Natural killer cell treated with Interleukin-12 subunit alpha and Interleukin-12 subunit beta and Interleukin-15 and Interleukin-18, amount 100 ng/mL, for 72 hours (primary cell): ENCODE results near the gene CCM2. TPM values are rescaled to one million over a fixed set of nuclear protein-coding genes. Genes with fewer than 3 reads are reported as not detected.
"Not testable (repeated sequence)": the region's sequence is repeated elsewhere in the genome, so short reads cannot be mapped to it uniquely, and the experiment has no call there.

Experiments used
- ATAC-seq, 2 donors: fragments of 150-1000 bp; cut with Tn5 transposase in 1 of 2; sonication (Bioruptor Pico), chemical (Tn5 transposase) in 1 of 2; 2 replicates each; pipeline ENCODE4 v1.10.0; 2021
- DNase-seq: peaks from one replicate; pipeline ENCODE4 v3.0.0; 2022; ENCODE audit warnings: low spot score
- H3K27ac Mint-ChIP-seq, 2 donors: 1 replicate in 1 of 2; 2 replicates in 1 of 2; pipeline ENCODE4 v1.8.0; 2022; ENCODE audit warnings: mixed read lengths in 2 of 2, mild to moderate bottlenecking in 1 of 2, moderate library complexity in 1 of 2
- H3K27me3 Mint-ChIP-seq, 2 donors: 1 replicate in 1 of 2; 2 replicates in 1 of 2; pipeline ENCODE4 v1.8.0; 2022; ENCODE audit warnings: mixed read lengths in 2 of 2
- H3K36me3 Mint-ChIP-seq: one replicate; pipeline ENCODE4 v1.8.0; 2022; ENCODE audit warnings: mixed read lengths
- H3K4me1 Mint-ChIP-seq, 2 donors: 1 replicate in 1 of 2; 2 replicates in 1 of 2; pipeline ENCODE4 v1.8.0; 2022; ENCODE audit warnings: low read depth in 2 of 2, mixed read lengths in 2 of 2, mild to moderate bottlenecking in 1 of 2
- H3K4me3 Mint-ChIP-seq: one replicate; pipeline ENCODE4 v1.8.0; 2022; ENCODE audit warnings: mixed read lengths
- H3K9me3 Mint-ChIP-seq: 2 replicates; pipeline ENCODE4 v1.8.0; 2022; ENCODE audit warnings: mixed read lengths
- total RNA-seq, 2 donors: library from RNA; stranded (reverse); gene quantifications; one replicate each; pipeline ENCODE4 v1.2.3, GENCODE V29; 2022

Gene CCM2
- total RNA-seq, 2 donors from 2014 or later: 59.2 to 68.4 TPM

DNA sequence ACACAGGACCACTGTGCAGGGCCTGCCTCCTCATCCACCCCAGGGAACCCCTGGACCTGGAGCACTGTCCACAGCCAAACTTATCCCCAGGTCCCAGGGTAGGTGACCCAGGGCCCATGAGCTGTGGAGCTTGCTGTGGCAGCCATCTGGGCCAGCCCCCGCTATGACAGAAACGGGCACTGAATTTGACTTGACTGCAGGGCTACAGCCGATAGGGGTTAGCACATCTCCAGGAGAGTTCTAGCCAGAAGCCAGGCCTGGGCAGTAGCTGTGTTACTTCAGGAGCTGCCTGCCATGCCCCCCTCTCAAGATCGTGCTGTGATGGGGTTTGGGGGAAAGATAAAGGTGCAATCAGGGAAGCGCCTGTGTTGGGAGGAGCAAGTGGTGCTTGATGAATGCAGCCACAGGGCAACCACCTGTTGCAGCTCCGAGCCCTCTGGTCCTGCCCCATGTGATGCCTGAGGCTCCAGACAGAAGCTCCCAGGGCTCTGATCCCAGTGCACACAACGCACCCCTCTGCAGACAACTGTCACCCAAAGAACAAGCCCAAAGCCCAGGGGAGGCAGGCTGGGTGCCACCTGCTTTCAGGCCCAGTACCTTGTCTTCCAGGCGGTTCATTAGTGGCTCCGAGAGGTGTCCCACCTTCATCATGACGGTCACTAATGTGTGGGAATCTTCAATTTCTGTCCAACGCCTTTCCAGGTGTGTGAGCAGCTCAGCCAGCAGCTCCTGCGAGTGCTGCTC is 105.0 kb downstream of the CCM2 start:
- Mint-ChIP-seq H3K4me3 (no peak overlapping the region), H3K36me3 (no peaks in the 10 kb centered on the region), H3K27ac (no peak overlapping the region), H3K27me3 (no peaks in the 10 kb centered on the region), H3K4me1 (peaks cover 13 to 24% of the 10 kb centered on the region in 2 donors), H3K9me3 (no peaks in the 10 kb centered on the region)
- no peak for ATAC-seq
- no peak for DNase-seq

DNA sequence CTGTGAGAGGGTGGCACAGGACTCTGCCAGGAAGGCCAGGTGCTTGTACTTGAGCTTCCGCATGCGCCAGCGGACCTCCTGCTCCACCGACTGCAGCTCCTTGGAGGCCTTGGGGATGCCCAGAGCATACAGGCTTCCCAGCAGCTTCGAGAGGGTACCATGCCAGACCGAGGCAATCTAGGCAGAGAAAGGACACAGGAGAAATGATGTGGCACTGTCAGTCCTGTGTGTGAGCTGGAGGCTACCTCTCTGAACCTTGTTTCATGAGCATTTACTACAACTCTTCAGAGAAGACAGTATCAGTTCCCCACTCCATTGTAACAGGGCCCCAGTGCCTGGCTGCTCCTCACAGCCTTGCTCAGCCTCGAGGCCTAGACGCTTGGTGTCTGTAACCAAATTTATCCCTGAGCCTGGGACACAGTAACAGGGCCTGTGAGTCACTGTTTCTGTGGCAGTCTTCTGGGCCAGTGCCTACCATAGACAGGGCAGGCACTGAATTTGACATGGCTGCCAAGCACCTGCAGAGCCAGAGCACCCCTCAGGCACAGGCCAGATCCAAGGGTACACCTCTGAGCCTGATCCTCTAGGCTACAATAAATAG is 105.7 kb downstream of the CCM2 start:
- peaks cover 1% of the 10 kb centered on the region for H3K36me3 Mint-ChIP-seq
- H3K4me1 Mint-ChIP-seq: peaks cover 16 to 31% of the 10 kb centered on the region in 2 donors
- H3K27me3 Mint-ChIP-seq: no peaks in the 10 kb centered on the region
- ATAC-seq (no peak), DNase-seq (no peak)
- no peaks in the 10 kb centered on the region for H3K9me3 Mint-ChIP-seq
- H3K27ac Mint-ChIP-seq: no peak overlapping the region
- H3K4me3 Mint-ChIP-seq: no peak overlapping the region

DNA sequence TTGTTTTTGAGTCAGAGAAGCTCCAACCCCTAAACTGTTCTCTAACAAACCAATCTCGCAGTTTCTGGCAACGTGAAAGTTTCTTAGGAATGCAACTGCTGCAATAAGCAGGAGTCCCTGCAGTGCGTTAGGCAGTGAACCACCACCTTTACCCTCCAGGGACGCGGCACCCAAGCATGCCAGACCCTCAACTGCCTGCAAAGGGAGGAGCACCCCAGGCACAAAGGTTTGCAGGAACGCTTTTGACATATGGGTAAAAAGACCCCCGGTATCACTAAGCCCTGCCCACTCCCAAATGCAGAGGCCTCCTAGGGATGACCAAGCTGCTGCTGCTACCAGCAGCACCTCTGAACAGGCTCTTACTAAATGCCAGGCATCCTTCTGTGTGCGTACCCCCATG is 106.8 kb downstream of the CCM2 start:
- Mint-ChIP-seq H3K27me3 (no peaks in the 10 kb centered on the region), H3K27ac (no peak overlapping the region), H3K36me3 (peaks cover 4% of the 10 kb centered on the region), H3K4me1 (peaks cover 19 to 37% of the 10 kb centered on the region in 2 donors), H3K9me3 (no peaks in the 10 kb centered on the region), H3K4me3 (no peak overlapping the region)
- DNase-seq: no peak
- ATAC-seq: no peak

DNA sequence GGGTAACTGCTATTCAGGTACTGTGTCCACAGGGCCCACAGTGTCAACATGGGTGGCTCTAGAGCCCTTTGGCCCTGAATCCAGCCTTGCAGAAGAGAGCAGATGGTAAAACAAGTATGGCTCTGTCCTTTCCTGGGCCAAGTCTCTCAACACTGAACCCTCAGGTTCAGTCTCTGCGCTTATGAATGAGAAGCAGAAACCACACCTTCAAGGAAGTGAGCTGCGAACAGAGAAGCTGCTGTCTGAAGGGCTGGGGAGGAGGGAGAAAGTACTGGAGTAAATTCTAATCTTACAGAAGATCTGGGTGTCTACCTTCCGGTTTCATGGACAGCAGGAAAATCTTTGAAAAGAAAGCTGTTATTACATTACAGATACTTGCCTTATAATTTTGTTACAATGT is 107.4 kb downstream of the CCM2 start:
- no peak overlapping the region for H3K27ac Mint-ChIP-seq
- peak overlapping the region; percentile 42 for H3K4me3 Mint-ChIP-seq

DNA sequence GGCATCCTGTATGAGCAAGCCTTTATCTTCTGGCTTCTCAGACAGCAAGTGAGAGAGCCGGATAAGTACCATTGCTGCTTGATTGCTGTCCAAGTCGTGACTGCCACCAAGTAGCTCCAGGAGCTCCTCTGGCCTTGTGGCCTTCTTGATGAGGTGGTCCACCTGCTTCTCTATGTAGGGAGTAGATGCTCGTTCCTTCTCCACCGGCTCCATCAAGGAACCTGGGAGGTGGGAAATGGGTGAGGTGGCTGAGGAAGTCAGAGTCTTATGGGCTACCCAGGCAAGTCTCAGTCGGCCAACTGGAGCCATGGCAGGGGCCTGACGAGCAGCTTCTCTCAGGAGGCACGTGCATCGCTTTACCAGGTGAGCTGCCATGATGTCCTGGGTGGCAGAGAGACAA is 108.9 kb downstream of the CCM2 start:
- ATAC-seq (no peak), DNase-seq (peak; percentile 8)
- Mint-ChIP-seq H3K27me3 (no peaks in the 10 kb centered on the region), H3K4me3 (peak overlapping the region; percentile 56), H3K4me1 (peaks cover 25 to 41% of the 10 kb centered on the region in 2 donors), H3K27ac (peak overlapping the region; percentile 23 to 73), H3K36me3 (peaks cover 4% of the 10 kb centered on the region), H3K9me3 (no peaks in the 10 kb centered on the region)

More for the DNA sequence above, 107.4 kb downstream of the CCM2 start:
- no peaks in the 10 kb centered on the region for H3K27me3 Mint-ChIP-seq
- peaks cover 20 to 41% of the 10 kb centered on the region in 2 donors for H3K4me1 Mint-ChIP-seq
- H3K9me3 Mint-ChIP-seq: no peaks in the 10 kb centered on the region
- peaks cover 4% of the 10 kb centered on the region for H3K36me3 Mint-ChIP-seq
- DNase-seq: no peak
- ATAC-seq: no peak

DNA sequence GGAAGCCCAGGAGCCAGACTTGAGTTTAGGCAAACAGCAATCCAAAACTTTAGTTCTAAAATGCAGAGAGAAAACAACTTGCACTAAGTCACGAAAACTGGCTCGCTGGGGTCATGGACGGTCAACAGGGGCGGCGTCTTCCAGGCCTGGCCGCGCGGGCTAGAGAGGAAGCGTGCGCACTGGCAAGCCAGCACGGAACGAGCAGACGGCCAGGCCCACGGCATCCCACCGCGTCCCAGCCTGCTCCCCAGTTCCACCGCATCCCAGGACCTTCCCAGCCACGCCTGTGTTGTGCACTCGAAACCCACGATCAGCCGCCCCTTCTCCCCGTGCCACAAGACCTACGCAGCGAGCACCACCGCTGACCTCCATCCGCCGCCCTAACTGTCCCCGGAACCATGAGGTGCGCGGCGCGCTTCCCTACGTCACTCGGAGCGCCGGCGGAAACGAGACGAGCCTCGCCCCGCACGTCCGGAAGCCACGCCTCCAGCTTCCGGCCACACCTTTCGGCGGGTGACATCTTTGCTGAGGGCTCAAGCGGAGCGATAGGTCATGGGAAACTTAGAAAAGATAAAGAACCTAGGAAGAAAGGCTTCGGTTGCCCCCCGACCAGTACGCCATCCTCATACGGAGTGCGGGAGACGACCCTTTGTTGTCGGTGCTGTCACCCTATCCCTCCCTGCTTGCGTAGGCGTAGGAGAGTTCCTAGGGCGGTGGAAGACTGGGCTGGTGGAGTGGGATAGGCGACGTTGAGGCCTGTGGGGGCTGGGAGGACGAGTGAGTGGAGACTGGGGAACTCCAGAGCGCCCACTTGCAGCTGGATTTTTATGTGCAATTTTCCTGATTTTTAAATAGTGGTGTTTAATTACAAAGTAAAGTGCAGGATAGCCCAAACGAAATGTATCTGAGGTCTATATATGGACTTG is 111.6 kb downstream of the CCM2 start, which contains the start of gene TBRG4:
TSS of gene TBRG4 (minus strand) at position 400 of the 926 bp plus-strand sequence. CDS start 2,460 bp downstream, outside the sequence.
- peak within 1 kb of the TSS; percentile 90 to 94 for H3K27ac Mint-ChIP-seq

DNA sequence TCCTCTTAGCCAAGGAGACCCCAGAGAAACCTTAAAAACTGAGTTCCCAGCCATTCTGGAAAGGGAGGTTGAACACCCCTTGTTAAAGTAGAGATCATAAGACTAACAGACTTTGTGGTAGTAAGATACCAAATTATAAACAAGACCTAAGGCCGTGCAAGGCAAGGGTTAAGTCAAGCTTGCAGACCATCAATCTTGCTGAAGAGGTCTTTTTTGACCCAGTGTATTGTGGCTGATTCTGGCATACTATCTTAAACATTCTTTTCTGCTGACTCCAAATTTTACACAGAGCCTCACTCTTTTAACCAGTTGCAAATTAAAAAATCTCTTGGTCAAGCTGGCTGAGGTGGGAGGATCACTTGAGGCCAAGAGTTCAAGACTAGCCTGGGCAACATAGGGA is 112.6 kb downstream of the CCM2 start:
- H3K4me3 Mint-ChIP-seq: peak overlapping the region; percentile 58
- no peak for DNase-seq
- ATAC-seq: no peak
- no peaks in the 10 kb centered on the region for H3K9me3 Mint-ChIP-seq
- H3K4me1 Mint-ChIP-seq: peaks cover 28 to 35% of the 10 kb centered on the region in 2 donors
- peaks cover 0 to 6% of the 10 kb centered on the region in 2 donors for H3K27me3 Mint-ChIP-seq
- peaks cover 4% of the 10 kb centered on the region for H3K36me3 Mint-ChIP-seq
- H3K27ac Mint-ChIP-seq: peak overlapping the region; percentile 90 to 94

More for the DNA sequence above, 111.6 kb downstream of the CCM2 start, which contains the start of gene TBRG4:
- Mint-ChIP-seq H3K27me3 (peaks cover 0 to 3% of the 10 kb centered on the region in 2 donors), H3K4me3 (peak within 1 kb of the TSS; percentile 96), H3K9me3 (no peaks in the 10 kb centered on the region), H3K36me3 (peaks cover 4% of the 10 kb centered on the region), H3K4me1 (peaks cover 28 to 41% of the 10 kb centered on the region in 2 donors)
- ATAC-seq (peak; percentile 97 to 98), DNase-seq (peak; percentile 95)

DNA sequence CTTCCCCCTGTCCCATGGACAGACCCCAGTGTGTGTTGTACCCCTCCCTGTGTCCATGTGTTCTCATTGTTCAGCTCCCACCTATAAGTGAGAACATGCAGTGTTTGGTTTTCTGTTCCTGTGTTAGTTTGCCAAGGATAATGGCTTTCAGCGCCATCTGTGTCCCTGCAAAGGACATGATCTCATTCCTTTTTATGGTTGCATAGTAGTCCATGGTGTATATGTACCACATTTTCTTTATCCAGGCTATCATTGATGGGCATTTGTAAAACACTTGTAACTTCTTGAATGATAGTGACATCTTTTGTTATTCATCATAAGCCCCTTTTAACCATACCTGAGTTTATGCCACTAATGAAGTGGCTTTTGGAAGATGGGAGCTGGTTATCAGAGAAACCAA is 114.3 kb downstream of the CCM2 start:
- Mint-ChIP-seq H3K27ac (peak overlapping the region in 1 of 2 donors; percentile 14), H3K4me1 (peaks cover 16 to 20% of the 10 kb centered on the region in 2 donors)
- H3K9me3 Mint-ChIP-seq, H3K27me3 Mint-ChIP-seq, ATAC-seq, H3K36me3 Mint-ChIP-seq, DNase-seq, H3K4me3 Mint-ChIP-seq: not testable (repeated sequence)

DNA sequence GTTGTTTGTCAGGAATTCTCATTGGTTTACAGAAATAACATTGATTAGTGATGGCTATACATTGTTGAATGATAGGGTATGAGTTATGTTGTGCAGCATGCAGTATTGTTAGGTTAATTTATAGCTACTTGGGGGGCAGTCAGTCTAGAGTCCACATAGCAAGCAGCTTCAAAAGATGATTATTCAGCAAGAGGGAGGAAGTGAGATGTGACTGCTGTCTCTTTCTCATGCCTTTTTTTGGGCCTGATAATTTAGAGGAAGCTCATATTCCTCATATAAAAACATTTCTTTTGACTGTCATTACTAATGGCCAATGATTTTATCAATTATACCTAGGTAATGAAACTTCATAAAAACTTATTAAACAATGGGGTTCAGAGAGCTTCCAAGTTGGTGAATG is 114.9 kb downstream of the CCM2 start:
- no peak for DNase-seq
- ATAC-seq: no peak
- no peak overlapping the region for H3K27ac Mint-ChIP-seq
- peaks cover 0 to 6% of the 10 kb centered on the region in 2 donors for H3K27me3 Mint-ChIP-seq
- peaks cover 18% of the 10 kb centered on the region in 2 donors for H3K4me1 Mint-ChIP-seq
- no peak overlapping the region for H3K4me3 Mint-ChIP-seq
- H3K36me3 Mint-ChIP-seq: peaks cover 4% of the 10 kb centered on the region
- no peaks in the 10 kb centered on the region for H3K9me3 Mint-ChIP-seq

DNA sequence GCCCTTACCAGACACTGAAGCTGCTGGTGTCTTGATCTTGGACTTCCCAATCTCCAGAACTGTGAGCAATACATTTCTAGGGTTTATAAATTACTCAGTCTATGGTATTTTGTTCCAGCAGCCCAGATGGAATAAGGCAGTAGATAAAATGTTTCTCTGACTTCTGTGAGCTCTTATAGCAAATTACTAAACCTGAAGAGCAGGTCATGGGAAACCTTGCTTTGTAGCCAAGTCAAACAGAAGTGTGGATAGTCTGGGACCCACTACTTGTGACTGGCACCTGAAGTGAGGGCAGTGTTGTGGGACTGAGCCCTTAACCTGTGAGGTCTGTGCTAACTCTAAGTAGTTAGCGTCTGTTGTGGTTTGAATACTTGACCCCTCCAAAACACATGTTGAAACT is 116.0 kb downstream of the CCM2 start:
- H3K27me3 Mint-ChIP-seq: peaks cover 0 to 6% of the 10 kb centered on the region in 2 donors
- DNase-seq: no peak
- H3K36me3 Mint-ChIP-seq: no peaks in the 10 kb centered on the region
- no peak for ATAC-seq
- H3K27ac Mint-ChIP-seq: no peak overlapping the region
- no peak overlapping the region for H3K4me3 Mint-ChIP-seq
- peaks cover 9 to 14% of the 10 kb centered on the region in 2 donors for H3K4me1 Mint-ChIP-seq
- no peaks in the 10 kb centered on the region for H3K9me3 Mint-ChIP-seq

DNA sequence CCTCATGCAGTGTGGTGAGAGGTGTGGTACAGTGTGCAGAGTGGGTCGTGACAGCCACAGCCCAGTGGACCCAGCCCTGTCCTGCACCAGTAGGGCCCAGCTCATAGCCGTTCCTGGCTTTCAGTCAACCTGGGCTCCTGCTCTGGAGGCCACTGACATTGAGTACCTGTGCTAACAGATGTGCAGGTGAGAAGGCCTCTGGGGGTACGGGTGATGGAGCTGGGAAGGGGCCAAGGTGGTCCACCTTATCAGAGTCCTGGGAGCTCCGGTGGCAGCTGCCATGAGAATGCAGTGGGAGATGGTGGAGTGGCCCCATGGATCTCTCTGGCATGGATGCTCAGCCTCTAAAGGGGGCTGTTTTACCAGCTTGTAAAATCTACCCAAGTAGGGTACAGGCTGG is 117.6 kb downstream of the CCM2 start:
- Mint-ChIP-seq H3K4me1 (peaks cover 3 to 20% of the 10 kb centered on the region in 2 donors), H3K27me3 (peaks cover 0 to 6% of the 10 kb centered on the region in 2 donors), H3K9me3 (no peaks in the 10 kb centered on the region), H3K36me3 (no peaks in the 10 kb centered on the region), H3K4me3 (no peak overlapping the region), H3K27ac (peak overlapping the region in 1 of 2 donors; percentile 43)
- DNase-seq (no peak), ATAC-seq (no peak)

DNA sequence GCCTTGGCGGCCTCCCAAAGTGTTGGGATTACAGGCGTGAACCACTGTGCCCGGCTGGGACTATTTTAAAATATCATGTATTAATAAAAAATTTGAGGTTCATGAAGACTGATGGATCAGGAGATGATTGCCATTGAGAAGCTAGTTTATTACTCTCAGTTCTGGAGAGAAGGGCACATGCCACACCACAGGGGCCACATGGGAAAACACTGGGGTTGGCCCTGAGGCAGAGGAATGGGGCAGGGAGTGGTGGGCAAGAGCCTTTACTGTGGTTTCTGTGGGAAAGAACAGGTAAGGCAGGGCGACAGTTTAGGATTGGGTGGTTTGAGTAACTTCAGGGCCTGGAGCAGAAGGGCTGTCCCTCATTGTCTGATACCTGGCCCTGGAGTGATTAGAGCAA is 118.3 kb downstream of the CCM2 start:
- H3K27me3 Mint-ChIP-seq: peaks cover 0 to 6% of the 10 kb centered on the region in 2 donors
- H3K9me3 Mint-ChIP-seq: no peaks in the 10 kb centered on the region
- H3K4me3 Mint-ChIP-seq: no peak overlapping the region
- H3K36me3 Mint-ChIP-seq: no peaks in the 10 kb centered on the region
- ATAC-seq (no peak), DNase-seq (no peak)
- peaks cover 8 to 22% of the 10 kb centered on the region in 2 donors for H3K4me1 Mint-ChIP-seq
- peak overlapping the region in 1 of 2 donors; percentile 35 for H3K27ac Mint-ChIP-seq

DNA sequence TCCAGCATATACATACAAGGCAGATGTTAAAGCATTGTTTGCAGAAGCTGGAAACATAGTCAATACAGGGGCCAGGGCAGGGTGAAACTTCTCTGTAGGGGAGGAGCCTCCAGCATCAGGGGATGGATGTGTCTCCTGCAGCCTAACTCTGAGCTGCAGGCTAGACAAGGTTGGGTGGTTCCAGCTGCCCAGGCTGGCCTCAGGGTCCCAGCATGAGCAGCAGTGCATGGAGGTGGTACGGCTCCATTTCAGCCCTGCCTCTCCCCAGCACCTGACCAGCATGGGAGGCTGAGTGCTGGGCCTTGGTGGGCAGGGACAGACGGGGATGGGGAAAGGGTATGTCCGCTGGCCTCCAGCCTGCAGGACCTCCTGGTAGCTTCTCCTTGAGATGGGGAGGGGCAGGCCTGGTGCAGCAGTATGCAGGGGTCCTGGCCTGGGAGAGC is 118.9 kb downstream of the CCM2 start:
- no peaks in the 10 kb centered on the region for H3K9me3 Mint-ChIP-seq
- ATAC-seq: no peak
- no peaks in the 10 kb centered on the region for H3K36me3 Mint-ChIP-seq
- no peak overlapping the region for H3K4me3 Mint-ChIP-seq
- H3K27me3 Mint-ChIP-seq: peaks cover 0 to 6% of the 10 kb centered on the region in 2 donors
- peak overlapping the region in 1 of 2 donors; percentile 35 for H3K27ac Mint-ChIP-seq
- H3K4me1 Mint-ChIP-seq: peaks cover 11 to 28% of the 10 kb centered on the region in 2 donors
- DNase-seq: no peak
